Stomach (tissue), 9 donors: Measurements from ENCODE around the gene ZNF224. TPM values are rescaled to one million over a fixed set of nuclear protein-coding genes. Genes with fewer than 3 reads are reported as not detected.

Experiments
- DNase-seq, 2 donors: peaks; one replicate each; pipeline versions ENCODE4 v3.0.0 to v3.0.0-alpha.2; 2013 to 2019
- H3K27ac ChIP-seq, 5 donors: fragments of 200-600 bp in 4 of 5; sonication (generic) in 4 of 5; one replicate each; pipeline ENCODE4 v1.5.1; 2013 to 2019; ENCODE audit warnings: mild to moderate bottlenecking in 1 of 5, moderate library complexity in 1 of 5
- H3K27me3 ChIP-seq, 3 donors: fragments of 200-600 bp; sonication (generic); one replicate each; pipeline ENCODE4 v1.5.1; 2017 to 2019; ENCODE audit warnings: mixed run types in 1 of 3
- H3K36me3 ChIP-seq, 4 donors: fragments of 200-600 bp; sonication (generic); 1 replicate in 3 of 4; 2 replicates in 1 of 4; pipeline ENCODE4 v1.5.1; 2016 to 2019
- H3K4me1 ChIP-seq, 4 donors: fragments of 200-600 bp; sonication (generic); one replicate each; pipeline ENCODE4 v1.5.1; 2016 to 2019
- H3K4me3 ChIP-seq, 4 donors: fragments of 200-600 bp; sonication (generic) in 3 of 4; one replicate each; pipeline ENCODE4 v1.5.1; 2016 to 2019; ENCODE audit warnings: mild to moderate bottlenecking in 1 of 4
- H3K9me3 ChIP-seq, 4 donors: fragments of 200-600 bp; sonication (generic); one replicate each; pipeline ENCODE4 v1.5.1; 2016 to 2019
- CTCF ChIP-seq, 7 experiments: fragments of 450-650 bp in 4 of 7; fragments of 200-600 bp in 3 of 7; sonication (generic) in 3 of 7; IDR thresholded peaks; one replicate each; pipeline ENCODE4 v1.5.1; 2016 to 2019; ENCODE audit warnings: antibody characterized with exemption in 7 of 7, control low read depth in 2 of 7, mild to moderate bottlenecking in 1 of 7
- EP300 ChIP-seq: sonication (generic); formaldehyde crosslinking; IDR thresholded peaks from one replicate; pipeline ENCODE4 v1.6.1; 2017; ENCODE audit warnings: antibody characterized with exemption
- POLR2A ChIP-seq, 4 donors: fragments of 450-650 bp; IDR thresholded peaks; one replicate each; pipeline ENCODE4 v1.6.1; 2016; ENCODE audit warnings: antibody characterized with exemption in 4 of 4, control low read depth in 2 of 4, mild to moderate bottlenecking in 1 of 4, moderate library complexity in 1 of 4
- POLR2AphosphoS5 ChIP-seq, 3 donors: sonication (generic); formaldehyde crosslinking; IDR thresholded peaks; one replicate each; pipeline ENCODE4 v1.6.1; 2016; ENCODE audit warnings: antibody characterized with exemption in 3 of 3
- WGBS, 5 donors: extraction: QIAGEN DNeasy Blood & Tissue Kit in 3 of 5; methylation state at CpG; one replicate each; pipeline versions ENCODE4 v1.1.5 to v1.1.7; 2013 to 2018; 5-methylcytosine and 5-hydroxymethylcytosine counted together
- intact Hi-C: fragments of 100-400 bp; cut with DNase I; formaldehyde crosslinking; loops from one replicate; pipeline ENCODE4 v1.15.1; 2023; ENCODE audit warnings: low total_unique reads
- polyA plus RNA-seq, 3 donors: library from polyadenylated mRNA; stranded (reverse); fragments of 200-250 nt; gene quantifications; one replicate each; pipeline ENCODE4 v1.2.3, GENCODE V29; 2013
- total RNA-seq, 5 donors: library from RNA; depleted of rRNA; stranded (reverse); fragments of >200 nt; gene quantifications; one replicate each; pipeline versions ENCODE4 v1.1.0 to v1.2.3, GENCODE V29; 2014 to 2016
- donor health status: healthy with polysubstance abuse.
- donor health status: Bipolar disorder and iron deficiency.
- donor health status: healthy.

The ZNF224 gene
- total and polyA plus RNA-seq, 8 donors: 6.9 to 54.0 (median 16.3) TPM

- Histone ChIP-seq H3K36me3 (peaks cover 19 to 41% (median 31%) of the 10 kb centered on the region in 4 donors), H3K4me1 (peaks cover 9 to 21% (median 17%) of the 10 kb centered on the region in 4 donors), H3K27ac (no peak overlapping the region), H3K4me3 (no peak overlapping the region), H3K9me3 (peaks cover 32 to 63% (median 55%) of the 10 kb centered on the region in 4 donors), H3K27me3 (no peaks in the 10 kb centered on the region)
- TF ChIP-seq EP300: no peak
- no peak for TF ChIP-seq POLR2AphosphoS5 (IDR thresholded peaks at IDR 0.05)
- no peak for TF ChIP-seq POLR2A (IDR thresholded peaks at IDR 0.05)
- TF ChIP-seq CTCF (IDR thresholded peaks at IDR 0.05): no peak
- intact Hi-C loops: no loop called here
- DNase-seq: no peak
- WGBS, 5 donors: 88 to 97% (median 94%) methylated on average over 1 of the region's 1 CpG
These were observed 24.7 kb upstream of the ZNF224 start for GRCh38 chr19:44069415-44069814.

GRCh38 chr19:44071824-44072542, 22.2 kb upstream of the ZNF224 start, which contains the start of gene ZNF284:
ZNF284 (plus strand) TSS chr19:44072159; CDS start chr19:44076390, 4,231 bp downstream.
- WGBS, 5 donors: 1% methylated on average over 31 to 40 of the region's 40 CpGs
- Histone ChIP-seq H3K4me3 (peak within 1 kb of the TSS; percentile 65 to 88 (median 72)), H3K4me1 (peaks cover 9 to 21% (median 17%) of the 10 kb centered on the region in 4 donors), H3K27ac (peak within 1 kb of the TSS; percentile 11 to 71 (median 64)), H3K27me3 (no peaks in the 10 kb centered on the region), H3K36me3 (peaks cover 0 to 26% (median 14%) of the 10 kb centered on the region in 4 donors), H3K9me3 (peaks cover 18 to 38% (median 29%) of the 10 kb centered on the region in 4 donors)
- DNase-seq: peak; percentile 84 to 97
- intact Hi-C loops: no loop called here
- TF ChIP-seq POLR2AphosphoS5 (IDR thresholded peaks at IDR 0.05): peak; percentile 63 to 79 (median 69)
- TF ChIP-seq POLR2A (IDR thresholded peaks at IDR 0.05): no peak

GRCh38 chr19:44072543-44073401, 21.4 kb upstream of the ZNF224 start:
- H3K9me3 ChIP-seq: peaks cover 11 to 30% (median 22%) of the 10 kb centered on the region in 4 donors
- H3K27ac ChIP-seq: peak overlapping the region in 3 of 5 donors; percentile 56 to 71 (median 67)
- peaks cover 9 to 21% (median 17%) of the 10 kb centered on the region in 4 donors for H3K4me1 ChIP-seq
- H3K36me3 ChIP-seq: peaks cover 0 to 26% (median 15%) of the 10 kb centered on the region in 4 donors
- H3K4me3 ChIP-seq: peak overlapping the region; percentile 65 to 88 (median 72)
- 15 to 32% (median 17%) methylated on average over 18 of the region's 18 CpGs for WGBS, 5 donors
- intact Hi-C loops: no loop called here
- DNase-seq: peak in 1 of 2 donors; percentile 6
- TF ChIP-seq POLR2A (IDR thresholded peaks at IDR 0.05) (no peak), POLR2AphosphoS5 (IDR thresholded peaks at IDR 0.05) (no peak), EP300 (no peak), CTCF (IDR thresholded peaks at IDR 0.05) (no peak)
- H3K27me3 ChIP-seq: no peaks in the 10 kb centered on the region

GRCh38 chr19:44076325-44076724, 17.8 kb upstream of the ZNF224 start:
- intact Hi-C loops: no loop called here
- no peak for DNase-seq
- WGBS, 5 donors: 79 to 86% (median 82%) methylated on average over 2 of the region's 2 CpGs
- Histone ChIP-seq H3K36me3 (peaks cover 0 to 51% (median 45%) of the 10 kb centered on the region in 4 donors), H3K4me1 (peaks cover 9 to 19% (median 15%) of the 10 kb centered on the region in 4 donors), H3K27me3 (no peaks in the 10 kb centered on the region), H3K4me3 (no peak overlapping the region), H3K9me3 (no peaks in the 10 kb centered on the region), H3K27ac (no peak overlapping the region)
- no peak for TF ChIP-seq EP300
- no peak for TF ChIP-seq CTCF (IDR thresholded peaks at IDR 0.05)
- no peak for TF ChIP-seq POLR2AphosphoS5 (IDR thresholded peaks at IDR 0.05)
- TF ChIP-seq POLR2A (IDR thresholded peaks at IDR 0.05): no peak
